ENCODE data around the gene CCSER1.

Gene CCSER1

DNA sequence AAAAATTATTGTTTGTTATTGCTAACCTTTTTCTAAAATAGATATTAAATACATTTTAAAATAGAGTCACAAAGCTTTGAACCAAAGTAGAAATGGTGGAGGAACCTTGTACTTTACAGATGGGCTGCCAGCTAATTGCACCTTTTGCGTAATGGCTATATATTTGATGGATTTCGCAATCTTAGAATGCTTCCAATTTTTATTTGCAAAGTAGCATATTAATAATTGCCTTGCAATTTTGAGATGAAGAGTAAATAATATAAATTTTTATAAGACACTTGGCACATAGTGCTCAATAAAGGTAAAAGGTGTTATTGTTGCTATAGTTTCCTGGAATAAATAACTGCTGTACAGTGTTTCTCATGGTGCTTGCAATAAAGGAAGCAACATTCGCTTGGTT, 533.5 kb downstream of the CCSER1 start:
- Histone ChIP-seq H3K9me2 (replicated peaks; ENCODE audit: low read depth, low read length) (no peaks in the 10 kb centered on the region), H3K36me3 (ENCODE audit: insufficient read depth, low read length) (no peaks in the 10 kb centered on the region), H3K4me3 (ENCODE audit: low read length, poor library complexity, severe bottlenecking) (no peak overlapping the region), H4K20me1 (ENCODE audit: insufficient read depth, low read length, poor library complexity, severe bottlenecking) (no peaks in the 10 kb centered on the region), H3K9me3 (ENCODE audit: insufficient read depth, low read depth, low read length) (no peaks in the 10 kb centered on the region), H3K9ac (ENCODE audit: low read depth, low read length, poor library complexity, severe bottlenecking) (no peak overlapping the region), H3K27me3 (ENCODE audit: insufficient read depth, low read length, poor library complexity, severe bottlenecking) (no peaks in the 10 kb centered on the region), H2AFZ (ENCODE audit: low read length) (no peak overlapping the region), H3K79me2 (ENCODE audit: insufficient read depth, low read length) (no peaks in the 10 kb centered on the region), H3K4me1 (ENCODE audit: insufficient read depth, low read length, poor library complexity, severe bottlenecking) (no peaks in the 10 kb centered on the region), H3K4me2 (ENCODE audit: low read depth, low read length, poor library complexity, severe bottlenecking) (no peak overlapping the region), H3F3A (ENCODE audit: low read depth) (no peaks in the 10 kb centered on the region)
- no peak for TF ChIP-seq EZH2phosphoT487 (IDR thresholded peaks at IDR 0.05; ENCODE audit: borderline replicate concordance)
- TF ChIP-seq, protein P1, sequence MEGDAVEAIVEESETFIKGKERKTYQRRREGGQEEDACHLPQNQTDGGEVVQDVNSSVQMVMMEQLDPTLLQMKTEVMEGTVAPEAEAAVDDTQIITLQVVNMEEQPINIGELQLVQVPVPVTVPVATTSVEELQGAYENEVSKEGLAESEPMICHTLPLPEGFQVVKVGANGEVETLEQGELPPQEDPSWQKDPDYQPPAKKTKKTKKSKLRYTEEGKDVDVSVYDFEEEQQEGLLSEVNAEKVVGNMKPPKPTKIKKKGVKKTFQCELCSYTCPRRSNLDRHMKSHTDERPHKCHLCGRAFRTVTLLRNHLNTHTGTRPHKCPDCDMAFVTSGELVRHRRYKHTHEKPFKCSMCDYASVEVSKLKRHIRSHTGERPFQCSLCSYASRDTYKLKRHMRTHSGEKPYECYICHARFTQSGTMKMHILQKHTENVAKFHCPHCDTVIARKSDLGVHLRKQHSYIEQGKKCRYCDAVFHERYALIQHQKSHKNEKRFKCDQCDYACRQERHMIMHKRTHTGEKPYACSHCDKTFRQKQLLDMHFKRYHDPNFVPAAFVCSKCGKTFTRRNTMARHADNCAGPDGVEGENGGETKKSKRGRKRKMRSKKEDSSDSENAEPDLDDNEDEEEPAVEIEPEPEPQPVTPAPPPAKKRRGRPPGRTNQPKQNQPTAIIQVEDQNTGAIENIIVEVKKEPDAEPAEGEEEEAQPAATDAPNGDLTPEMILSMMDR (conservative IDR thresholded peaks at IDR 0.05; ENCODE audit: low read length) = no peak

GRCh38 chr4:90670183-90670582, 543.0 kb downstream of the CCSER1 start:
- Histone ChIP-seq H3K4me3 (ENCODE audit: low read length, poor library complexity, severe bottlenecking) (no peak overlapping the region), H3K27me3 (ENCODE audit: insufficient read depth, low read length, poor library complexity, severe bottlenecking) (no peaks in the 10 kb centered on the region), H3F3A (ENCODE audit: low read depth) (no peaks in the 10 kb centered on the region), H3K9me3 (ENCODE audit: insufficient read depth, low read depth, low read length) (no peaks in the 10 kb centered on the region), H3K4me1 (ENCODE audit: insufficient read depth, low read length, poor library complexity, severe bottlenecking) (no peaks in the 10 kb centered on the region), H3K9me2 (replicated peaks; ENCODE audit: low read depth, low read length) (no peaks in the 10 kb centered on the region), H4K20me1 (ENCODE audit: insufficient read depth, low read length, poor library complexity, severe bottlenecking) (no peaks in the 10 kb centered on the region), H3K79me2 (ENCODE audit: insufficient read depth, low read length) (no peaks in the 10 kb centered on the region), H3K36me3 (ENCODE audit: insufficient read depth, low read length) (no peaks in the 10 kb centered on the region), H3K4me2 (ENCODE audit: low read depth, low read length, poor library complexity, severe bottlenecking) (no peak overlapping the region), H3K9ac (ENCODE audit: low read depth, low read length, poor library complexity, severe bottlenecking) (no peak overlapping the region), H2AFZ (ENCODE audit: low read length) (no peak overlapping the region)
- TF ChIP-seq EZH2phosphoT487 (IDR thresholded peaks at IDR 0.05; ENCODE audit: borderline replicate concordance) = no peak
- TF ChIP-seq, protein P1 (conservative IDR thresholded peaks at IDR 0.05; ENCODE audit: low read length) = no peak

- Histone ChIP-seq H3K4me3 (ENCODE audit: low read length, poor library complexity, severe bottlenecking) (no peak overlapping the region), H4K20me1 (ENCODE audit: insufficient read depth, low read length, poor library complexity, severe bottlenecking) (no peaks in the 10 kb centered on the region), H3F3A (ENCODE audit: low read depth) (no peaks in the 10 kb centered on the region), H3K9ac (ENCODE audit: low read depth, low read length, poor library complexity, severe bottlenecking) (no peak overlapping the region), H3K4me2 (ENCODE audit: low read depth, low read length, poor library complexity, severe bottlenecking) (no peak overlapping the region), H3K36me3 (ENCODE audit: insufficient read depth, low read length) (no peaks in the 10 kb centered on the region), H3K4me1 (ENCODE audit: insufficient read depth, low read length, poor library complexity, severe bottlenecking) (no peaks in the 10 kb centered on the region), H3K79me2 (ENCODE audit: insufficient read depth, low read length) (no peaks in the 10 kb centered on the region), H3K9me3 (ENCODE audit: insufficient read depth, low read depth, low read length) (no peaks in the 10 kb centered on the region), H3K9me2 (replicated peaks; ENCODE audit: low read depth, low read length) (no peaks in the 10 kb centered on the region), H2AFZ (ENCODE audit: low read length) (no peak overlapping the region), H3K27me3 (ENCODE audit: insufficient read depth, low read length, poor library complexity, severe bottlenecking) (no peaks in the 10 kb centered on the region)
- TF ChIP-seq, protein P1 (conservative IDR thresholded peaks at IDR 0.05; ENCODE audit: low read length) = no peak
- TF ChIP-seq EZH2phosphoT487 (IDR thresholded peaks at IDR 0.05; ENCODE audit: borderline replicate concordance) = no peak
Observed at GRCh38 chr4:90689739-90690138, 562.5 kb downstream of the CCSER1 start.

Data from Loucy (cell line).